NK-92 (cell line): Measurements from ENCODE around the gene GNG8.

Experiments used
- DNase-seq: peaks from one replicate; lab custom pipeline; 2025; ENCODE audit not compliant: unreplicated experiment; lab: John Stamatoyannopoulos, UW

Gene GNG8

GRCh38 chr19:46635920-46636761 lies at the start of gene GNG8:
GNG8 (minus strand) TSS chr19:46636202; CDS start chr19:46634682, 1,520 bp downstream.
- no peak for DNase-seq

GRCh38 chr19:46685189-46685588 lies 49.2 kb upstream of the GNG8 start:
- DNase-seq = no peak

- DNase-seq = no peak
Observed at GRCh38 chr19:46678110-46678732, 42.2 kb upstream of the GNG8 start.

- no peak for DNase-seq
Observed at GRCh38 chr19:46674416-46675178, 38.6 kb upstream of the GNG8 start.

GRCh38 chr19:46670813-46671212 lies 34.8 kb upstream of the GNG8 start:
- DNase-seq = no peak

- no peak for DNase-seq
Observed at GRCh38 chr19:46668662-46669061, 32.7 kb upstream of the GNG8 start.

- DNase-seq = no peak
Observed at GRCh38 chr19:46665072-46665471, 29.1 kb upstream of the GNG8 start.

- peak; percentile 27 for DNase-seq
Observed at GRCh38 chr19:46661735-46662592, 26.0 kb upstream of the GNG8 start.

- DNase-seq = peak; percentile 93
Observed at GRCh38 chr19:46661020-46661731, 25.2 kb upstream of the GNG8 start, which contains the start of gene DACT3. DACT3 (minus strand) TSS chr19:46661182; CDS start chr19:46661064, 118 bp downstream.

- DNase-seq = no peak
Observed at GRCh38 chr19:46660551-46661019, 24.6 kb upstream of the GNG8 start.

GRCh38 chr19:46660008-46660517 lies 24.1 kb upstream of the GNG8 start:
- no peak for DNase-seq

GRCh38 chr19:46659151-46660007 lies 23.4 kb upstream of the GNG8 start:
- DNase-seq = no peak

- DNase-seq = no peak
Observed at GRCh38 chr19:46656541-46656940, 20.5 kb upstream of the GNG8 start.

- no peak for DNase-seq
Observed at GRCh38 chr19:46654621-46655152, 18.7 kb upstream of the GNG8 start.

- DNase-seq = no peak
Observed at GRCh38 chr19:46650445-46650844, 14.4 kb upstream of the GNG8 start.

GRCh38 chr19:46648961-46649960 lies 13.3 kb upstream of the GNG8 start:
- DNase-seq = no peak
